Transverse colon (tissue), 4 donors: ENCODE measurements around the gene AJM1. TPM values are rescaled to one million over a fixed set of nuclear protein-coding genes. Genes with fewer than 3 reads are reported as not detected.
"Not testable (repeated sequence)": the region's sequence is repeated elsewhere in the genome, so short reads cannot be mapped to it uniquely, and the experiment has no call there.

ENCODE experiments used
- DNase-seq: peaks from one replicate; pipeline ENCODE4 v3.0.0-alpha.2; 2019
- H3K27ac ChIP-seq, 4 donors: fragments of 200-600 bp; sonication (generic); 2 replicates each; pipeline ENCODE4 v1.5.1; 2016 to 2018; ENCODE audit warnings: inconsistent platforms in 4 of 4
- H3K27me3 ChIP-seq: fragments of 200-600 bp; sonication (generic); 2 replicates; pipeline ENCODE4 v1.5.1; 2017; ENCODE audit warnings: inconsistent platforms
- H3K36me3 ChIP-seq, 4 donors: fragments of 200-600 bp; sonication (generic); 2 replicates each; pipeline ENCODE4 v1.5.1; 2017 to 2019; ENCODE audit warnings: inconsistent platforms in 4 of 4
- H3K4me1 ChIP-seq, 4 donors: fragments of 200-600 bp; sonication (generic); 2 replicates each; pipeline ENCODE4 v1.5.1; 2017 to 2020; ENCODE audit warnings: inconsistent platforms in 4 of 4
- H3K4me3 ChIP-seq, 4 donors: fragments of 200-600 bp; sonication (generic); 1 replicate in 1 of 4; 2 replicates in 3 of 4; pipeline versions ENCODE4 v1.5.1 to v1.6.1; 2017 to 2019; ENCODE audit warnings: inconsistent platforms in 4 of 4
- H3K9me3 ChIP-seq, 2 donors: fragments of 200-600 bp; sonication (generic); 2 replicates each; pipeline ENCODE4 v1.5.1; 2017 to 2019; ENCODE audit warnings: inconsistent platforms in 2 of 2
- EP300 ChIP-seq: sonication (generic); formaldehyde crosslinking; IDR thresholded peaks from one replicate; pipeline ENCODE4 v1.6.1; 2017; ENCODE audit warnings: antibody characterized with exemption, low read depth
- POLR2A ChIP-seq: fragments of 450-650 bp; IDR thresholded peaks from one replicate; pipeline ENCODE4 v1.6.1; 2016; ENCODE audit warnings: antibody characterized with exemption, mild to moderate bottlenecking, moderate library complexity
- POLR2AphosphoS5 ChIP-seq, 3 donors: sonication (generic); formaldehyde crosslinking; IDR thresholded peaks; one replicate each; pipeline ENCODE4 v1.6.1; 2016; ENCODE audit warnings: antibody characterized with exemption in 3 of 3
- WGBS, 2 donors: methylation state at CpG; one replicate each; pipeline ENCODE4 v1.1.5; 2018; ENCODE audit warnings: low coverage in 1 of 2; 5-methylcytosine and 5-hydroxymethylcytosine counted together
- in situ Hi-C, 4 donors: fragments of 200-750 bp; cut with MboI; loops; one replicate each; pipeline versions ENCODE4 v1.15.0 to v1.15.1; 2017; ENCODE audit warnings: low sequenced_read_pairs in 3 of 4, low pct_ligation_motif_present in 1 of 4, low pct_unique_long_range_greater_than_20kb in 1 of 4
- intact Hi-C: fragments of 100-400 bp; cut with DNase I; formaldehyde crosslinking; loops from one replicate; pipeline ENCODE4 v1.15.1; 2023; ENCODE audit warnings: low total_unique reads
- total RNA-seq, 4 donors: library from RNA; depleted of rRNA; stranded (reverse); fragments of >200 nt; gene quantifications; one replicate each; pipeline ENCODE4 v1.1.0, GENCODE V29; 2016
- TF ChIP-seq, protein P1 (sequence below), 5 experiments: fragments of 200-600 bp in 3 of 5; fragments of 450-650 bp in 2 of 5; sonication (generic) in 3 of 5; IDR thresholded peaks; 1 replicate in 2 of 5; 2 replicates in 3 of 5; pipeline ENCODE4 v1.5.1; 2016 to 2017; ENCODE audit warnings: antibody characterized with exemption in 5 of 5, inconsistent platforms in 3 of 5, mild to moderate bottlenecking in 2 of 5, moderate library complexity in 1 of 5

AJM1 gene
- total RNA-seq, 4 donors from 2014 or later: 9.8 to 26.5 (median 17.0) TPM

DNA sequence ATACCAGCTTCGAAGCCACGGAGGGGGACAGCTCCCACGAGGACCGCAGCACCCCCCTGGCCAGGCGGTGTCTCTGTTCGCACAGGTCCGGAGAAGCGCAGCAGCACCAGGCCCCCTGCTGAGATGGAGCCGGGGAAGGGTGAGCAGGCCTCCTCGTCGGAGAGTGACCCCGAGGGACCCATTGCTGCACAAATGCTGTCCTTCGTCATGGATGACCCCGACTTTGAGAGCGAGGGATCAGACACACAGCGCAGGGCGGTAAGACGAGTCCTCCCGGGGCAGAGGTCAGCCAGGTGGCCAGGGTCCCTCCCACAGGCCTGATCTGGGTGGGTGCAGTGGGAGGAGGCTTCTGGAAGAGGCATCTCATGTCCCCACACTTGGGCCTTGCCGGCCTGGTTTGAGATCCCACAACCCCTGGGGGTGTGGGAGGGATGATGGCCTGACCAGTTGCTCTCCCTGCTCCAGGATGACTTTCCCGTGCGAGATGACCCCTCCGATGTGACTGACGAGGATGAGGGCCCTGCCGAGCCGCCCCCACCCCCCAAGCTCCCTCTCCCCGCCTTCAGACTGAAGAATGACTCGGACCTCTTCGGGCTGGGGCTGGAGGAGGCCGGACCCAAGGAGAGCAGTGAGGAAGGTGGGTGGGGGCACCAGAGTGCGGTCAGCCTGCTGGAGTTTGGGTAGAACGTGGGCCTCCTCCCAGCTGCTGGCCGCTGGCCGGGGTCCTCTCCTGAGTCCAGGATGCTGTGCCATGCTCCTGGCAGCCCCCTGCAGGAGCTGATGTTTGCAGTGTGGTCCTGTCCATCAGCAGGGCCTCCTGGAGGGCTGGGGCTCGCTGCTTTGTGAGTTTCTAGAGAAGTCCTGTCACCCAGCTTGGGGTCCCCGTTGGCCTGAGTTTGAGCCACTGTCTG lies 2.8 kb upstream of the AJM1 start:
- peaks cover 29 to 51% (median 49%) of the 10 kb centered on the region in 4 donors for H3K4me1 ChIP-seq
- H3K36me3 ChIP-seq: peaks cover 0 to 5% (median 0%) of the 10 kb centered on the region in 4 donors
- WGBS, 2 donors: 86% methylated on average over 30 of the region's 36 CpGs; no CpG with 5 or more reads in 1 of the 2 donors
- H3K4me3 ChIP-seq: no peak overlapping the region
- no peaks in the 10 kb centered on the region for H3K9me3 ChIP-seq
- intact Hi-C loops (no loop called here), in situ Hi-C loops (no loop called here)
- peak overlapping the region in 3 of 4 donors; percentile 71 to 89 (median 80) for H3K27ac ChIP-seq
- H3K27me3 ChIP-seq: peaks cover 15% of the 10 kb centered on the region
- TF ChIP-seq POLR2A (no peak), POLR2AphosphoS5 (IDR thresholded peaks at IDR 0.05) (no peak), EP300 (no peak)
- TF ChIP-seq, protein P1, sequence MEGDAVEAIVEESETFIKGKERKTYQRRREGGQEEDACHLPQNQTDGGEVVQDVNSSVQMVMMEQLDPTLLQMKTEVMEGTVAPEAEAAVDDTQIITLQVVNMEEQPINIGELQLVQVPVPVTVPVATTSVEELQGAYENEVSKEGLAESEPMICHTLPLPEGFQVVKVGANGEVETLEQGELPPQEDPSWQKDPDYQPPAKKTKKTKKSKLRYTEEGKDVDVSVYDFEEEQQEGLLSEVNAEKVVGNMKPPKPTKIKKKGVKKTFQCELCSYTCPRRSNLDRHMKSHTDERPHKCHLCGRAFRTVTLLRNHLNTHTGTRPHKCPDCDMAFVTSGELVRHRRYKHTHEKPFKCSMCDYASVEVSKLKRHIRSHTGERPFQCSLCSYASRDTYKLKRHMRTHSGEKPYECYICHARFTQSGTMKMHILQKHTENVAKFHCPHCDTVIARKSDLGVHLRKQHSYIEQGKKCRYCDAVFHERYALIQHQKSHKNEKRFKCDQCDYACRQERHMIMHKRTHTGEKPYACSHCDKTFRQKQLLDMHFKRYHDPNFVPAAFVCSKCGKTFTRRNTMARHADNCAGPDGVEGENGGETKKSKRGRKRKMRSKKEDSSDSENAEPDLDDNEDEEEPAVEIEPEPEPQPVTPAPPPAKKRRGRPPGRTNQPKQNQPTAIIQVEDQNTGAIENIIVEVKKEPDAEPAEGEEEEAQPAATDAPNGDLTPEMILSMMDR (IDR thresholded peaks at IDR 0.05): no peak
- DNase-seq: no peak

DNA sequence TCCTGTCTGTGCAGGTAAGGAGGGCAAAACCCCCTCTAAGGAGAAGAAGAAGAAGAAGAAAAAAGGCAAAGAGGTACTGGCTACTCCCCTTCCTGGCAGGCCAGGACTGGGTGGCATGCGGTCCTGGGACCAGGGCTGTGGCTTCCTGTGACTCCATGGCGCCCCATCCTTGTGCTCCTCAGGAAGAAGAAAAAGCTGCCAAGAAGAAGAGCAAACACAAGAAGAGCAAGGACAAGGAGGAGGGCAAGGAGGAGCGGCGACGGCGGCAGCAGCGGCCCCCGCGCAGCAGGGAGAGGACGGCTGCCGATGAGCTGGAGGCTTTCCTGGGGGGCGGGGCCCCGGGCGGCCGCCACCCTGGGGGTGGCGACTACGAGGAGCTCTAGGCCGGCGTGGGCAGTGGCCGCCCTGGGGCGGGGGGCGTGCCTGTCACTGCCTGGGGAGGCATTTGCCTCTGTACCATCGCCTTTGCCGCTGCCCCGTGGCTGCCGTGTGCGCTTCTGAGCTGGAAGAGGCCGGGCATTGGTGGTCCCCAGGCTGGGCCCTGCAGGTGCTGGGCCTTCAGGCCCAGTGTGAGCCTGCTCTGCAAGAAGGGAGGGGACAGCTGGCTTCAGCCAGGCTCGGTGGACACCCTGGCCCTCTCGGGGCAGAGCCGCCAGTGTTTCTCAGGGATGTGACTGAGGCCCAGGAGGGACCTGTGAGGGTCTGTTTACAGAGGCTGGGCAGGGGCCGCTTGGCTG lies 2.0 kb upstream of the AJM1 start:
- Histone ChIP-seq H3K36me3 (peaks cover 0 to 5% (median 0%) of the 10 kb centered on the region in 4 donors), H3K4me1 (peaks cover 29 to 51% (median 50%) of the 10 kb centered on the region in 4 donors), H3K27ac (peak overlapping the region; percentile 71 to 89 (median 79)), H3K27me3 (peaks cover 20% of the 10 kb centered on the region), H3K4me3 (no peak overlapping the region), H3K9me3 (no peaks in the 10 kb centered on the region)
- in situ Hi-C loops (no loop called here), intact Hi-C loops (no loop called here)
- TF ChIP-seq EP300 (no peak), POLR2A (no peak), POLR2AphosphoS5 (IDR thresholded peaks at IDR 0.05) (no peak)
- TF ChIP-seq, protein P1 (IDR thresholded peaks at IDR 0.05): no peak
- 20 to 63% methylated on average over 1 to 25 of the region's 32 CpGs for WGBS, 2 donors
- no peak for DNase-seq

DNA sequence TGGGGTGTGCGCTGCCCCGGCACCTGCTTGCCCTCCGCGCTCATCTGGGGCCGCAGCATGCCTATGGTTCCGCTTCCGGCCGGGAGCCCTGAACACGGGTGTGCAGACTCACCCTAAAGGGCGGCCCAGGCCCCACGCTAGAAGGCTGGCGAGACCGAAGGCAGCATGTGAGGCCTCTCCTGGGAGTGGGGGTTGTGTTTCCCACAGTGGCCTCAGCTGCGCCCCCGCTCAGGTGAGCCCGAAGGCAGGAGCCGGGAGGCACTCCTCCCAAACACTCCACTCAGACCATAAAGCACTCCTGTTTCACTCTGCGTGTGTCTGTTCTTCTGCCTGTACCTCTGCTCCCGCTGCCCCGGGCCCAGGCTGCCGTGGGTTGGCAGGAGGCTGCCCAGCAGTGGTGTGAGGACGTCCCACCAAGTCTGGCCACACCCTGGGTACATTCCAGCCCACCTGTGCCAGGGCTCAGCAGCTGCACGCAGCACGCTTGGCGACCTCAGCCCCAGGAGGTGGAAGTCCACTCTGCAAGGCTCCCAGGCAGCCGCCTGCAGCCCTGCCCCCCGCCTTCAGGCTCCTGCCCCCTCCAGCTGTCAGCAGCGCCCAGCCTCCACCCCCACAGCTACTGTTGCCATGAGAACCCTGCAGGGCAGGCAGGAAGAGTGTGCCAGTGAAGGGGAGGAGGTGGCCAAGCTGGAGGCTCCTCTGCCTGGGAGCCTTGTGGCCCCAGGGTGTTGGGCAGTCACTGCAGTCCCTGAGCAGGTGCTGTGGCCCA lies 1.2 kb upstream of the AJM1 start:
- Histone ChIP-seq H3K4me1 (peaks cover 29 to 57% (median 53%) of the 10 kb centered on the region in 4 donors), H3K36me3 (peaks cover 0 to 5% (median 0%) of the 10 kb centered on the region in 4 donors), H3K9me3 (no peaks in the 10 kb centered on the region), H3K27ac (peak overlapping the region; percentile 71 to 89 (median 79)), H3K27me3 (peaks cover 27% of the 10 kb centered on the region), H3K4me3 (no peak overlapping the region)
- in situ Hi-C loops: no loop called here
- intact Hi-C loops: no loop called here
- TF ChIP-seq, protein P1 (IDR thresholded peaks at IDR 0.05): no peak
- TF ChIP-seq POLR2AphosphoS5 (IDR thresholded peaks at IDR 0.05): peak in 2 of 3 donors; percentile 33 to 58
- no peak for TF ChIP-seq EP300
- TF ChIP-seq POLR2A: peak; percentile 49
- DNase-seq: peak; percentile 81
- WGBS, 2 donors: 52% methylated on average over 27 of the region's 28 CpGs; no CpG with 5 or more reads in 1 of the 2 donors

DNA sequence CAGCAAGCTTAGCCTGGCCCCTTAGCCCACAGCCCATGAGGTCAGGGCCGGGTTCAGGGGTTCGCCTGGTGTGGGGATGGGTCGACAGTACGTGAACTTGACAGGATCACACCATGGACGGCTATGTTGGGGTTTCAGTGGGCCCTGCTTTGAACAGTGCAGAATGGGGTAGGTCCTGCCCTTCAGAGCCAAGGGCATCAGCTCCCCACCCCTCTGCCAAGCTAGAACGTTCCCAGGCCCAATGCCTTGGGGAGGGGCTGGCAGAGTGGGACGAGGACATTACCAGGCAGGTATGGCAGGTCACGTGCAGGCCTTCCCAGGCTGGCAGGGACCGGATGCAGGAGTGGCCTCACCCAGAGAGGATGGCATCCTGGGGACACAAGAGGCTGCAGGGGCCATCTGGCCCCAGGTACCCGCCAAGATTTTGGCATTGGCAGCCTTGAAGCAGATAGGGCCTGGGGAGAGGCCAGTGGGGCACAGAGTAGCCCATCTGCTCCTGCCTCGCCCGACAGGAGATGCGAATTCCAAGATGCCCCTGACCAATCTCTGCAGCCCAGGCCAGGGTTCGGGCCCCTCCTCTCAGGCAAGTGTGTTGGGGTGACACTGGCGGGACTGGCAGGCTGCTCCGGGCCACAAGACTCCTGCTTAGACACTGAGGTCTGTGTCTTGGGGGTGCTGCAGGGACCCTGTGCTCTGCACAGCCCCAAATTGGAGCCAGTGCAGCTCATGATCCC lies 465 bp upstream of the AJM1 start:
- peak; percentile 65 for DNase-seq
- H3K27ac ChIP-seq: peak overlapping the region; percentile 71 to 89 (median 79)
- H3K4me3 ChIP-seq: peak overlapping the region in 2 of 4 donors; percentile 31 to 45
- H3K27me3 ChIP-seq: peaks cover 34% of the 10 kb centered on the region
- H3K36me3 ChIP-seq, intact Hi-C loops, in situ Hi-C loops, H3K9me3 ChIP-seq: not testable (repeated sequence)
- H3K4me1 ChIP-seq: peaks cover 29 to 62% (median 55%) of the 10 kb centered on the region in 4 donors
- 31% methylated on average over 12 of the region's 16 CpGs; no CpG with 5 or more reads in 1 of the 2 donors for WGBS, 2 donors

DNA sequence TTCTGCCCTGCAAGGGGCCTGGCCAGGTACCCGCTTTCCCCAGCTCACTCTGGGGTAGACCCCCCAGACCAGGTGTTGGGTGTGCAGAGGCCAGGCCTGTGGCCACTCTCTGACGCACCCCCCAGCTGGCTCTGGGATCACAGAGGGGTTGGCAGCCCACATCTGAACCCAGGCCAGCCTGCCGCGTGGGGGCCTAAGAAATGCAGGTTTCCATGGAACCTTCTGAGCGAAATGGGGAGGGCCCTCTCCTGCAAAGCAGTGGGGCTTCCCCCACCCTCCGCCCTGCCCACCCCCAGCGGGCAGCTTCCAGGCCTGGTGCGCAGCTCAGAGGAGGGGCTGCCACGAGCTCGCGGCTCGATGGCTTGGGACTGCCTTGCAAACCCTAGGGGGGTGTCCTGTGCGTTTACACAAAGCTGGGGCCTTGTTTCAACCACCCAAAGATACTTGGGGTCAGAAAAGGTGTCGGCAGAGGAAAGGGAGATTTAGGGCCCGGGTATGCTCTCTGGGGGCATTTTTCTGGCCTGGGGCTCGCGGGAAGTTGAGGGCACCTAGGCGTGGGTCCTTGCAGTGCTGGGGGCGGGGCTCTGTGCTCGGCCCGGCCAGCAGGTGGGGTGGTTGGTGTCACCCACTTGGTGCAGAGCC lies 1.0 kb downstream of the AJM1 start:
- WGBS, 2 donors: 13% methylated on average over 18 of the region's 21 CpGs; no CpG with 5 or more reads in 1 of the 2 donors
- Histone ChIP-seq H3K4me3 (peak overlapping the region in 2 of 4 donors; percentile 9 to 12), H3K27ac (peak overlapping the region; percentile 71 to 89 (median 79)), H3K27me3 (peaks cover 41% of the 10 kb centered on the region), H3K4me1 (peaks cover 29 to 77% (median 64%) of the 10 kb centered on the region in 4 donors)
- in situ Hi-C loops, DNase-seq, H3K36me3 ChIP-seq, intact Hi-C loops, H3K9me3 ChIP-seq: not testable (repeated sequence)
